ENCODE results near the gene AP5S1. TPM values are rescaled to one million over a fixed set of nuclear protein-coding genes. Genes with fewer than 3 reads are reported as not detected.
"Not testable (repeated sequence)": the region's sequence is repeated elsewhere in the genome, so short reads cannot be mapped to it uniquely, and the experiment has no call there.

AP5S1 gene
- total RNA-seq, 1 donor from 2014 or later: 12.3 TPM

GRCh38 chr20:3786665-3787323, 33.6 kb upstream of the AP5S1 start, which contains the start of gene CENPB:
Gene CENPB, minus strand, starts transcription at chr20:3786740. Its CDS starts 257 bp downstream, at chr20:3786483.
- Mint-ChIP-seq H3K4me1 (ENCODE audit: low read depth) (peaks cover 10% of the 10 kb centered on the region), H3K4me3 (ENCODE audit: low read depth) (peak within 1 kb of the TSS; percentile 80), H3K27ac (peak within 1 kb of the TSS; percentile 83), H3K36me3 (ENCODE audit: insufficient read depth) (peaks cover 4% of the 10 kb centered on the region), H3K27me3 (peaks cover 11% of the 10 kb centered on the region), H3K9me3 (ENCODE audit: low read depth) (no peaks in the 10 kb centered on the region)
- peak; percentile 86 for TF ChIP-seq CTCF (IDR thresholded peaks at IDR 0.05; ENCODE audit: unreplicated experiment)
- peak; percentile 91 for DNase-seq (ENCODE audit: low spot score, unreplicated experiment)

GRCh38 chr20:3787324-3788014, 32.9 kb upstream of the AP5S1 start:
- DNase-seq (ENCODE audit: low spot score, unreplicated experiment): no peak
- Mint-ChIP-seq H3K27me3 (peaks cover 11% of the 10 kb centered on the region), H3K9me3 (ENCODE audit: low read depth) (no peaks in the 10 kb centered on the region), H3K4me3 (ENCODE audit: low read depth) (peak overlapping the region; percentile 39), H3K36me3 (ENCODE audit: insufficient read depth) (peaks cover 4% of the 10 kb centered on the region), H3K27ac (no peak overlapping the region), H3K4me1 (ENCODE audit: low read depth) (peaks cover 10% of the 10 kb centered on the region)
- no peak for TF ChIP-seq CTCF (IDR thresholded peaks at IDR 0.05; ENCODE audit: unreplicated experiment)

DNA sequence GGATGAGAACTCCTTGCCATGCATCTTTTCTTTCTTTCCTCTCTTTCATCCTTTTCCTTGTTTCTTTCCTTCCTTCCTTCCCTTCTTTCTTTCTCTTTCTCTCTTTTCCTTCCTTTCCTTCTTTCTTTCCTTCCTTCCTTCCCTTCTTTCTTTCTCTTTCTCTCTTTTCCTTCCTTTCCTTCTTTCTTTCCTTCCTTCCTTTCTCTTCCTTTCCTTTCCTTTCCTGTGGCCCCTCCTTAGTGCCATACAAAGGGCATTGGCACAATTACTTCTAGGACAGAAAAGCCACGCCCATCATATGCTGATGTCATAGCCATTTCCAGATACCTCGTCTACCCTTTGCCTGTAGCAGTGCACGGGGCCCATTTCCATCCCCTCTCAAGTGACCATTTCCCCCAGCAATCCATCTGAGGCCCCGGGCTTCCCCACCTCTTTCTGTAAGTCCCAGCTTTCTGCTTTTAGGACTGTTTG, 31.6 kb upstream of the AP5S1 start:
- no peak for TF ChIP-seq CTCF (IDR thresholded peaks at IDR 0.05; ENCODE audit: unreplicated experiment)
- H3K27ac Mint-ChIP-seq: peak overlapping the region; percentile 65
- H3K4me3 Mint-ChIP-seq (ENCODE audit: low read depth): peak overlapping the region; percentile 35
- no peak for DNase-seq (ENCODE audit: low spot score, unreplicated experiment)
- peaks cover 11% of the 10 kb centered on the region for H3K27me3 Mint-ChIP-seq
- H3K4me1 Mint-ChIP-seq (ENCODE audit: low read depth): peaks cover 3% of the 10 kb centered on the region
- peaks cover 3% of the 10 kb centered on the region for H3K36me3 Mint-ChIP-seq (ENCODE audit: insufficient read depth)
- H3K9me3 Mint-ChIP-seq (ENCODE audit: low read depth): no peaks in the 10 kb centered on the region

- DNase-seq (ENCODE audit: low spot score, unreplicated experiment); H3K36me3 Mint-ChIP-seq (ENCODE audit: insufficient read depth); H3K4me1 Mint-ChIP-seq (ENCODE audit: low read depth); H3K27ac Mint-ChIP-seq; H3K4me3 Mint-ChIP-seq (ENCODE audit: low read depth); H3K9me3 Mint-ChIP-seq (ENCODE audit: low read depth): not testable (repeated sequence)
- H3K27me3 Mint-ChIP-seq: peaks cover 11% of the 10 kb centered on the region
Measured at GRCh38 chr20:3789201-3789600, 31.1 kb upstream of the AP5S1 start.

DNA sequence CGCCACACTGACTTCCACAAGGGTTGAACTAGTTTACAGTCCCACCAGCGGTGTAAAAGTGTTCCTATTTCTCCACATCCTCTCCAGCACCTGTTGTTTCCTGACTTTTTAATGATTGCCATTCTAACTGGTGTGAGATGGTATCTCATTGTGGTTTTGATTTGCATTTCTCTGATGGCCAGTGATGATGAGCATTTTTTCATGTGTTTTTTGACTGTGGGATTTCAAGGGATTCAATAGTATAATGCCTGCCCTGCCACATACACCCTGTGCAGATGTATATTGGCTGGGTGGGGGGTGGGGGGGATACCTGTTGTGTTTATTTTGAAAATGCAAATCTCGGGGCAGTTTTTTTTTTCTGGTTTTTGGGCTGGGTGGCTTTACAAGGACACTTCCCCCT, 26.2 kb upstream of the AP5S1 start:
- H3K27me3 Mint-ChIP-seq; H3K36me3 Mint-ChIP-seq (ENCODE audit: insufficient read depth); DNase-seq (ENCODE audit: low spot score, unreplicated experiment); H3K27ac Mint-ChIP-seq; H3K9me3 Mint-ChIP-seq (ENCODE audit: low read depth): not testable (repeated sequence)
- Mint-ChIP-seq H3K4me3 (ENCODE audit: low read depth) (peak overlapping the region; percentile 33), H3K4me1 (ENCODE audit: low read depth) (peaks cover 21% of the 10 kb centered on the region)

- DNase-seq (ENCODE audit: low spot score, unreplicated experiment): no peak
- Mint-ChIP-seq H3K27me3 (no peaks in the 10 kb centered on the region), H3K4me1 (ENCODE audit: low read depth) (peaks cover 27% of the 10 kb centered on the region), H3K27ac (peak overlapping the region; percentile 93), H3K36me3 (ENCODE audit: insufficient read depth) (no peaks in the 10 kb centered on the region), H3K4me3 (ENCODE audit: low read depth) (peak overlapping the region; percentile 84), H3K9me3 (ENCODE audit: low read depth) (no peaks in the 10 kb centered on the region)
- no peak for TF ChIP-seq CTCF (IDR thresholded peaks at IDR 0.05; ENCODE audit: unreplicated experiment)
Measured at GRCh38 chr20:3794701-3795420, 25.5 kb upstream of the AP5S1 start.

Data from progenitor cell of endocrine pancreas (in vitro differentiated cells).